COLO829 (cell line): ENCODE measurements around the gene LZTFL1.

Experiments used
- DNase-seq: peaks from one replicate; pipeline ENCODE4 v3.0.0; 2012; ENCODE audit warnings: low spot score

Gene LZTFL1

DNA sequence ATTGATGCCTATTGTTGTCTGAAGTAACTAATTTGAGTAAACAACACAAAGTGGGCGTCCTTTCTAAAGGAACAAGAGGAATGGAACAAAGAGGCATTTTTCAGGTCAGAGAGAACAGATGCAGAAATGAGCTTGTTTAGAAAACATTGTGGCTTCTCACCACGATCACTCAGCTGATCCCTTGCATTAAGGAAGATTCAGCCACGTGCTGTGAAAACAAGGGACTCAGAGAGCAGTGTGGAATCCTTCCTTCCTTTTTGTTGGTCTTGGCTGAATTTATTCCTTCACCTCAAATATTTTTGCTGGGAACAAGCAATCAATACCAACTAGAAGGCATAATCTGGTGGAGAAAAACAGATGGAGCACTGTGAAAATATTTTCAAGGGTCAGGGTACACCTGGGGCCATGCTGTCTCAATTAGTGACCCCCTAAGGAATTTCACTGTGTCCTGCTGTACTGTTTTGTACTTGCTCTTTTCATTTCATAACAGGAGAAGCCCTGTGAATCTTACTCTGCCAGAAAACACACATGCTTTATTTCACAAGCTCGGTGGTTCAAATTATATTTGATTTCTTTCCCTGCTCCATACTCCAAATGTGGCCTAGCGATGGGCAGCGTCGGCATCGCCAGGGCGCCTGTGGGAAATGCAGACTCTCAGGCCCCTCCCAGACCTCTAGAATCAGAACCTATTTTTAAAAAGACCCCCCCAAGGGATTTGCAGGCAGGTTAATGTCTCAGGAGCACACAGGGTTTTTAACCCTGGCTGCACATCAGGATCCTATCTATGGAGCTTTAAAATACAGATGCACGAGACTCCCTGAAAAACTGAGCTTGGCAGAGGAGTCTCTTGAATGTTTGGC lies 34.0 kb downstream of the LZTFL1 start:
- DNase-seq, result no peak

DNA sequence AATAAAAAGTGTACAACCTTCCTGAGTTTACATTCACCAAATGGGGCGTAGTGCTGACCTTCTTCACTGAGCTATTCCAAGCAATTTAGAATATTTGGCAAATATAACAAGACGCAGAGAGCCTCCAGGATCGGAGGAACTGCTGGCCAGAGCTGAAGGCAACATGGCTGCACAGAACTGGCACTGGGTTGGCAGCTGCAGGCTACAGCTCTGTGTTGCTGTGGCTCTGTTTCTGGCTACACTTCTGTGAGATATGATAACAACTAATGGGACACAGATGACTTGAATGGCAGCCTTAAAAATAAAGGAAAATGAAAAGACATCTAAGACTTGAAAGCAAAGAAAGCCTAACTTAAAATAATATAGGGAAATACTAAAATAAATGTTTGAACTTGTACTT lies 34.8 kb downstream of the LZTFL1 start:
- no peak for DNase-seq

GRCh38 chr3:45806072-45806471 lies 35.8 kb downstream of the LZTFL1 start:
- no peak for DNase-seq

GRCh38 chr3:45803252-45803935 lies 38.5 kb downstream of the LZTFL1 start:
- no peak for DNase-seq

GRCh38 chr3:45802146-45802545 lies 39.8 kb downstream of the LZTFL1 start:
- DNase-seq, result no peak

GRCh38 chr3:45800611-45801010 lies 41.3 kb downstream of the LZTFL1 start:
- DNase-seq, result no peak

- DNase-seq, result no peak
These were observed 42.3 kb downstream of the LZTFL1 start for GRCh38 chr3:45799586-45799985.

GRCh38 chr3:45798034-45798433 lies 43.9 kb downstream of the LZTFL1 start:
- no peak for DNase-seq

- DNase-seq, result no peak
These were observed 44.8 kb downstream of the LZTFL1 start for GRCh38 chr3:45796902-45797637.

DNA sequence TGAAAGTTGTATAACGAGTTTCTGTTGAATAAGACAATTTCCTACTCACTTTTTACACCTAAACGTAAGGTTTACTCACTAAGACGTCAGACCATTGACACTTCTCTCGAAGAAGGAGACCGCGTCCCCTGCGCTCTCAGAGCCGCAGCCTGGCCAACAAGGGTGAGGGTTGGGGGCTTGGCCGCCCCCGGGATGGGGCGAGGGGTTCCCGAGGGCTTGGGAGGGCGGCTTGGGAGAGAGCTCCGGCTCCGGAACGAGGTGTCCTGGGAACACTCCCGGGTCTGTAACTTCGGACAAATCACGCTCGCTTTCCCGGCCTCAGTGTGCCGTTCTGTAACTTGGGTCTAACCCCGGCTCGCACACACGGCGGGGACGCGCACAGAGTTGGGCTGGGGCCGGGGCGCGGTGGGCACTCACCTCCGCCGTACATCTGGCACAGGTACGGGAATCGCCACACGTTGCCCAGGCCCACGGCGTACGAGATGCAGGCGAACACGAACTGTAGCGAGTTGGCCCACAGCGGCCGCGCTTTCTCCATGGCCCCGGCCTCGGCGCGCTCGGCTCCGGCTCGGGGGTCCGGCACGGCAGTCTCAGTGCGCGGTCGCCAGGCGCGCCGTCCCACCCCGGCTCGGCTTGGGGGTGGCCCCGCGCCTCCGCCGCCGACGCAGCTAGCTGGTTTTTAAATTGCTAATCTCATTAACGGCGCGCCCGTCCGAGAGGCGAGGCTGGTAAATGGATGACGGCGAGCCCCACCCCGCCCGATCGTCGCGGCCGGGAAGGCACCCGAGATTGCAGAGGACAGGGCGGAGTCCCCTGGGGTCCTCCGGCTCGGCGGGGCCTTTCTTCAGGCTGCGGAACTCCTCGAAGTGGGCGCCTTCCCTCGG lies 45.8 kb downstream of the LZTFL1 start, which contains the start of gene SLC6A20:
TSS of gene SLC6A20 (minus strand) at position 655 of the 884 bp plus-strand sequence. CDS start at position 538, 117 bp downstream.
- no peak for DNase-seq

DNA sequence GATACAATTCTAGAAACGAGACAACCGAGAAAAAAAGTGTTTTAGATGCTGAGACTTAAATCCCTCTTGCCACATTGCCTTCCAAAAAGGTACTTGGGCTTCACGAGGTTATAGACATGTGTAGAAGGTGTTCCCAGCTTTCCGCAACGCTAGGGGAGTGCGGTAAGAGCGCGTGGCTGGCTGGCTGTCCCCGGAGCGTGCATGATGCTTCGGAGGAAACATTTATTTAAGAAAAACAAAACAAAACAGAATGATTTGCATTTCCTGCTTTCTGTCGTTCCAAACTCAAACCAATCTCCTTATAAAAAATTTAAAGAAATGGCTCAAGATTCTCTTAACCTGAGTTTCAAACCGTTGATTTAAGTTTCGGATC lies 46.4 kb downstream of the LZTFL1 start:
- DNase-seq, result no peak

GRCh38 chr3:45794660-45795059 lies 47.3 kb downstream of the LZTFL1 start:
- no peak for DNase-seq

DNA sequence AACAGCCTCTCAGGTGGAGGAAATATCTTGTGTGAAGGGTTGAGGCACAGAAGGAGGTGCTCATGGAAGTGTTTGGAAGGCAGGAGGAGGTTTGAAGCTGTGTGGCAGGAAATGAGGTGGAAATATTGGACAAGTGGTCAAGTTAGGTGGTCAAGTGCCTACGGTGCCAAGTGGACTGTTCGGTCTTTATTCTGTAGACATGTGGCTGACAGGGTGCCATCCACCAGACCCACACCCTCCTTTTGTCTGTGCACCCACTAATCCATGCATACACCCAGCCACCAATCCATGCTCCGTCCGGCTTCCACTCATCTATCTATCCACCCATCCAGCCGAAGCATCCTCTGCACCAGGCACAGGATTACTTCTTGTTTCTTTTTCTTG lies 47.8 kb downstream of the LZTFL1 start:
- no peak for DNase-seq

DNA sequence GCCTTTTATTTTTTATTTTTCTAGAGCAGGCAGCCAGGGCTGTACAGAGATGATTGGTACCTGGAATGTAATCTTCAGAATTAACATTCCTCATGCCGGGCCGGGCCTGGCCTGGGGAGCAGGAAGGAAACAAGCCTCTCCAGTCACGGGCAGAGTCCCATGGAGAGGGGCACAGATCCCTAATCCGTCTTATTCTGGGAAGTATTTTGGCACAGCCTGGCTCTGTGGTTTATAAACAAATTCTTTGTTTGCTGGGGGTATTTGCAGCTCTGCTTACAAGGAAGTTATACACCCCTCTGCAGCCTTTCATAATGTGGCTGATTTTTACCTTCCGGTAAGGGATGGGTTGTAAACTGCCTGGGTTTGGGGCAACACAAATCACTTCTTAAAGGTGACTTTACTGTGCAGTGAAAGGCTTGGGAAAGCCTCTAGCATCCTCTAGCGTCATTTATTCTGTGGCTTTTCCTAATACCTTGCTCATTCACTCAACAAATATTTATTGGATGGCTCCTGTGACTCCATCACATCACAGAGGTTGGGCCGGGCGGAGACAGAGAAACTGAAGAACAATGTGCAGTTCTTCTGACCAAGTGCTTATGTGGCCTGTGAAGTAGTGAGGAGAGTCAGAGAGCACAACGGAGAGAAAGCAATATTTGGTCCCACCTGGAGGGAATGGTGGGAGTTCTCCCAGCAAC lies 48.3 kb downstream of the LZTFL1 start:
- no peak for DNase-seq

- no peak for DNase-seq
These were observed 49.3 kb downstream of the LZTFL1 start for GRCh38 chr3:45792516-45793172.

DNA sequence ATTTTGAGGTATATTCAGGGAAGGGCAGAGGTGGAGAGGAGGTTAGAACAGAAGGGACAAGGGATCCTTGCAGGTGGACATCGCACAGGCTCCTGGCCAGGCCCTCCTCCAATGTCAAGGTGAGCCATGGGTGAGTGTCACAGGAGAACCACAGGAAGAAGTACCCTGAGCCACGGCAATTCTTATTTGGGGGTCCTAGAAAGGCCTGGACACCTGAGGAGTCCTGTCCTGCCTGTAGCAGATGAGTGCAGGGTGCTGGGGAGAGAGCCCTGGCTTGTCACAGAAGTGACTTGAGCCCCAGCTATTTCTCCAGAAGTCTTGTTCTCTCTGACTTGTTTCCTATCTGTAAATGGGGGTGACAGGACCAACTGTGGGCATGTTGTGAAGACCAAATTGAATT lies 49.9 kb downstream of the LZTFL1 start:
- DNase-seq, result no peak

- DNase-seq, result no peak
These were observed 51.3 kb downstream of the LZTFL1 start for GRCh38 chr3:45790596-45790995.

DNA sequence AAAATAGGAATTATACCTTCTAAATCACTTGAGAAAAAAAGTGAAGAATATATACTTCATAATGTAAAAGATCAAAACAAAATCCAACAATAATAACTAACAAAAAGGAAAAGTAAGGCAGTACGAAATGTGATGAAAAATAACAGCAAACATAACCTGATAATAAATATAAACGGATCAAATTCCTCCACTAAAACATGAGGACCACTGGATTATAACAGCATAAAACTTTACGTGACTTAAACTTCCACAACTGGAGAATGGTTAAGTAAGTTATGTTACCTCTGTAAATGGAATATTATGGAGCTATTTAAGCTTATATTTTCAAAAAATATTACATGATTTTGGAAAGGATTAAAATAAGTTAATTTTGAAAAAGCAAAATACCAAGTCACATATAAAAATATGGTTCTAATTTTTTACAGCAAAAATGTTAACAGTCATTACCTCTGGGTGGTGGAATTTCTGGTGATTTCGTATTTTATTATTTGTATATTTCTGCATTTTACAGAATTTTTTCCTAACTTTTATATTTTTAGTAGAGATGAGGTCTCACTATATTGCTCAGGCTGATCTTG lies 52.6 kb downstream of the LZTFL1 start:
- DNase-seq, result no peak

DNA sequence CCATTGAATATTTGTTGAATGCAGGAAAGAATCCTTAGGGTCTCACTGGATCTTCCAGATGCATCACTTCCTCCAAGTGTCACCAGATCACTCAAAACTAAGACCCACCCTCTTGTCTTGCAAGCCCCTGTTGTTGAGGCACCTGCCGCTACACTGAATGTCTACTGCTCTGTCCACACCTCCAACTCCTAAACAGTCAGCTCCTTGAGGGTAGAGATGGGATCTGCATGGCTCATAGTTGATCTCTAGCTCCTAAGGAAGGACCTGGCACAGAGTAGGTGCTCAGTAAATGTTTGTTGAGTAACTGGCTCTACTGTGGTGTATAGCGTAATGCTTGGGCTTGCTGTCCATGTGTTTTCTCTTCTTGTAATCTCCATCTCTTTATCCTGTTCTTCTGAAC lies 54.4 kb downstream of the LZTFL1 start:
- no peak for DNase-seq

GRCh38 chr3:45786801-45787495 lies 55.0 kb downstream of the LZTFL1 start:
- DNase-seq, result no peak
